Measurements from ENCODE around the gene CRYBA1. TPM values are rescaled to one million over a fixed set of nuclear protein-coding genes. Genes with fewer than 3 reads are reported as not detected.

The CRYBA1 gene
- total RNA-seq, 3 donors from 2014 or later: not detected

GRCh38 chr17:29210879-29211278 lies 35.8 kb upstream of the CRYBA1 start:
- Histone ChIP-seq H3K4me3 (no peak overlapping the region), H3K36me3 (ENCODE audit: low read depth) (no peaks in the 10 kb centered on the region), H3K4me1 (ENCODE audit: low read depth) (no peaks in the 10 kb centered on the region), H3K9me3 (no peaks in the 10 kb centered on the region)
- ATAC-seq: no peak
- TF ChIP-seq CTCF (IDR thresholded peaks at IDR 0.05): no peak
- DNase-seq: no peak
- intact Hi-C loops (cut with DNase I, micrococcal nuclease): no loop called here

- intact Hi-C loops (cut with DNase I, micrococcal nuclease): no loop called here
- H3K4me3 ChIP-seq: no peak overlapping the region
- no peaks in the 10 kb centered on the region for H3K4me1 ChIP-seq (ENCODE audit: low read depth)
- DNase-seq (no peak), ATAC-seq (no peak)
- TF ChIP-seq CTCF (IDR thresholded peaks at IDR 0.05): no peak
- H3K36me3 ChIP-seq (ENCODE audit: low read depth): no peaks in the 10 kb centered on the region
- H3K9me3 ChIP-seq: no peaks in the 10 kb centered on the region
Observed at GRCh38 chr17:29212094-29212631, 34.5 kb upstream of the CRYBA1 start.

- no peak for DNase-seq
- no peak for TF ChIP-seq CTCF (IDR thresholded peaks at IDR 0.05)
- ATAC-seq: no peak
- Histone ChIP-seq H3K4me3 (no peak overlapping the region), H3K4me1 (ENCODE audit: low read depth) (no peaks in the 10 kb centered on the region), H3K9me3 (no peaks in the 10 kb centered on the region), H3K36me3 (ENCODE audit: low read depth) (no peaks in the 10 kb centered on the region)
- intact Hi-C loops (cut with DNase I, micrococcal nuclease): no loop called here
Observed at GRCh38 chr17:29212681-29213121, 34.0 kb upstream of the CRYBA1 start.

- DNase-seq (no peak), ATAC-seq (no peak)
- intact Hi-C loops (cut with DNase I, micrococcal nuclease): loop anchor here (5.0 kb wide), 2 partner anchors 62 to 67 kb away; no protein-coding TSS in a partner anchor
- no peaks in the 10 kb centered on the region for H3K36me3 ChIP-seq (ENCODE audit: low read depth)
- H3K9me3 ChIP-seq: no peaks in the 10 kb centered on the region
- peaks cover 3% of the 10 kb centered on the region for H3K4me1 ChIP-seq (ENCODE audit: low read depth)
- H3K4me3 ChIP-seq: no peak overlapping the region
- no peak for TF ChIP-seq CTCF (IDR thresholded peaks at IDR 0.05)
Observed at GRCh38 chr17:29214215-29215146, 32.2 kb upstream of the CRYBA1 start.

GRCh38 chr17:29215174-29215573 lies 31.5 kb upstream of the CRYBA1 start:
- H3K9me3 ChIP-seq: no peaks in the 10 kb centered on the region
- H3K4me3 ChIP-seq: no peak overlapping the region
- H3K36me3 ChIP-seq (ENCODE audit: low read depth): no peaks in the 10 kb centered on the region
- no peak for TF ChIP-seq CTCF (IDR thresholded peaks at IDR 0.05)
- intact Hi-C loops (cut with DNase I, micrococcal nuclease): loop anchor here (5.0 kb wide), 2 partner anchors 63 to 68 kb away; no protein-coding TSS in a partner anchor
- ATAC-seq (no peak), DNase-seq (no peak)
- H3K4me1 ChIP-seq (ENCODE audit: low read depth): peaks cover 7% of the 10 kb centered on the region

Data from mucosa of descending colon (tissue), 3 donors.